HepG2 (cell line): Measurements from ENCODE around the gene EDC3. TPM values are rescaled to one million over a fixed set of nuclear protein-coding genes. Genes with fewer than 3 reads are reported as not detected.

Experiments used
- polyA plus RNA-seq, 8 experiments: library from polyadenylated mRNA; depleted of rRNA in 3 of 8; stranded (reverse) in 7 of 8; unstranded in 1 of 8; fragments of >200 nt; fragmentation: Illumina TruSeq in 4 of 8; extraction: Trizol in 4 of 8; gene quantifications; 2 replicates each; pipeline versions ENCODE4 v1.2.1 to v1.2.3, GENCODE V29; 2011 to 2016; ENCODE audit warnings: low read depth in 4 of 8, missing spikeins in 1 of 8, mixed read lengths in 1 of 8; ENCODE audit not compliant: insufficient read depth in 1 of 8
- total RNA-seq, 5 experiments: library from RNA; depleted of rRNA; stranded (reverse); fragments of >200 nt; fragmentation: Illumina TruSeq; extraction: Trizol; gene quantifications; 2 replicates each; pipeline ENCODE4 v1.2.3, GENCODE V29; 2016; ENCODE audit warnings: low read depth in 1 of 5

The EDC3 gene
- total and polyA plus RNA-seq, 2 of the 13 experiments (the other 11 are each of a cell fraction or from before 2014, with no cell fraction given), result 17.4 to 32.0 TPM

Other genes starting within 250 kb of the EDC3 start
- gene UBL7, start 234.9 kb downstream of the EDC3 start, total RNA-seq (2016; rRNA removed; fragmentation: Illumina TruSeq; extraction: Trizol), result 55.0 and 63.2 TPM in 2 replicates
- 63.5 and 65.3 TPM in 2 replicates for gene UBL7, start 234.9 kb downstream of the EDC3 start, polyA plus RNA-seq (2011; rRNA removed)
- gene ARID3B, start 154.8 kb downstream of the EDC3 start, total RNA-seq (2016; rRNA removed; fragmentation: Illumina TruSeq; extraction: Trizol), result 5.3 and 7.0 TPM in 2 replicates
- 12.8 and 14.9 TPM in 2 replicates for gene ARID3B, start 154.8 kb downstream of the EDC3 start, polyA plus RNA-seq (2011; rRNA removed)
- gene CLK3, start 80.2 kb downstream of the EDC3 start, total RNA-seq (2016; rRNA removed; fragmentation: Illumina TruSeq; extraction: Trizol), result 31.4 and 41.5 TPM in 2 replicates
- 82.0 and 89.1 TPM in 2 replicates for gene CLK3, start 80.2 kb downstream of the EDC3 start, polyA plus RNA-seq (2011; rRNA removed)
- 4.1 and 7.9 TPM in 2 replicates for gene CYP1A1, start 29.5 kb upstream of the EDC3 start, total RNA-seq (2016; rRNA removed; fragmentation: Illumina TruSeq; extraction: Trizol)
- 8.0 and 11.0 TPM in 2 replicates for gene CYP1A1, start 29.5 kb upstream of the EDC3 start, polyA plus RNA-seq (2011; rRNA removed)
- not detected in 2 replicates for gene CYP1A2, start 52.8 kb upstream of the EDC3 start, total RNA-seq (2016; rRNA removed; fragmentation: Illumina TruSeq; extraction: Trizol)
- gene CYP1A2, start 52.8 kb upstream of the EDC3 start, polyA plus RNA-seq (2011; rRNA removed), result 0.07 and 0.09 TPM in 2 replicates
- gene CSK, start 86.1 kb upstream of the EDC3 start, total RNA-seq (2016; rRNA removed; fragmentation: Illumina TruSeq; extraction: Trizol), result 20.6 and 21.3 TPM in 2 replicates
- gene CSK, start 86.1 kb upstream of the EDC3 start, polyA plus RNA-seq (2011; rRNA removed), result 12.5 and 18.8 TPM in 2 replicates
- not detected in 2 replicates for gene LMAN1L, start 116.8 kb upstream of the EDC3 start, total RNA-seq (2016; rRNA removed; fragmentation: Illumina TruSeq; extraction: Trizol)
- gene LMAN1L, start 116.8 kb upstream of the EDC3 start, polyA plus RNA-seq (2011; rRNA removed), result not detected in 2 replicates
- not detected in 2 replicates for gene CPLX3, start 130.6 kb upstream of the EDC3 start, total RNA-seq (2016; rRNA removed; fragmentation: Illumina TruSeq; extraction: Trizol)
- not detected in 2 replicates for gene CPLX3, start 130.6 kb upstream of the EDC3 start, polyA plus RNA-seq (2011; rRNA removed)
- 8.2 and 15.2 TPM in 2 replicates for gene ULK3, start 147.1 kb upstream of the EDC3 start, total RNA-seq (2016; rRNA removed; fragmentation: Illumina TruSeq; extraction: Trizol)
- 23.7 and 25.1 TPM in 2 replicates for gene ULK3, start 147.1 kb upstream of the EDC3 start, polyA plus RNA-seq (2011; rRNA removed)
- 23.6 and 34.8 TPM in 2 replicates for gene SCAMP2, start 177.3 kb upstream of the EDC3 start, total RNA-seq (2016; rRNA removed; fragmentation: Illumina TruSeq; extraction: Trizol)
- gene SCAMP2, start 177.3 kb upstream of the EDC3 start, polyA plus RNA-seq (2011; rRNA removed), result 121 and 137 TPM in 2 replicates
- gene MPI, start 194.0 kb upstream of the EDC3 start, total RNA-seq (2016; rRNA removed; fragmentation: Illumina TruSeq; extraction: Trizol), result 36.9 and 49.7 TPM in 2 replicates
- gene MPI, start 194.0 kb upstream of the EDC3 start, polyA plus RNA-seq (2011; rRNA removed), result 63.5 and 66.7 TPM in 2 replicates
- gene FAM219B, start 210.8 kb upstream of the EDC3 start, total RNA-seq (2016; rRNA removed; fragmentation: Illumina TruSeq; extraction: Trizol), result 18.0 and 36.6 TPM in 2 replicates
- 50.2 and 52.3 TPM in 2 replicates for gene FAM219B, start 210.8 kb upstream of the EDC3 start, polyA plus RNA-seq (2011; rRNA removed)
- 217 and 218 TPM in 2 replicates for gene COX5A, start 242.0 kb upstream of the EDC3 start, total RNA-seq (2016; rRNA removed; fragmentation: Illumina TruSeq; extraction: Trizol)
- gene COX5A, start 242.0 kb upstream of the EDC3 start, polyA plus RNA-seq (2011; rRNA removed), result 132 and 158 TPM in 2 replicates